Right ventricle myocardium inferior (tissue), 1 donor: Measurements from ENCODE around the gene LMAN1L. TPM values are rescaled to one million over a fixed set of nuclear protein-coding genes. Genes with fewer than 3 reads are reported as not detected.

Source experiments
- ATAC-seq: fragments of 200-7000 bp; cut with Tn5 transposase; one replicate; pipeline ENCODE4 v1.9.1; 2020; ENCODE audit warnings: mild to moderate bottlenecking, moderate library complexity
- DNase-seq: peaks from one replicate; pipeline ENCODE4 v3.0.0; 2021; ENCODE audit errors: missing footprints
- intact Hi-C: fragments of 100-400 bp; cut with DNase I; formaldehyde crosslinking; loops from one replicate; pipeline ENCODE4 v1.11.0; 2022
- long read RNA-seq: library from polyadenylated mRNA; unstranded; transcript quantifications from one replicate; pipeline ENCODE4 v2.0.0, GENCODE V29; 2021
- total RNA-seq: library from RNA; stranded (reverse); fragmentation: NEBNext Ultra II Directional; extraction: Animal tissue kit (Norgen Biotek cat#: 25700); gene quantifications from one replicate; pipeline ENCODE4 v1.2.1, GENCODE V29; 2021
- donor health status: DM: no; HTN: yes; CAD: no; lungs with severe emphysema.

The LMAN1L gene
- total RNA-seq, result 21.9 TPM
- long read RNA-seq, partial matches to known transcripts, result 0 of 3 reads
- long read RNA-seq, other reads (novel, unspliced or antisense), result 3 of 3 reads

DNA sequence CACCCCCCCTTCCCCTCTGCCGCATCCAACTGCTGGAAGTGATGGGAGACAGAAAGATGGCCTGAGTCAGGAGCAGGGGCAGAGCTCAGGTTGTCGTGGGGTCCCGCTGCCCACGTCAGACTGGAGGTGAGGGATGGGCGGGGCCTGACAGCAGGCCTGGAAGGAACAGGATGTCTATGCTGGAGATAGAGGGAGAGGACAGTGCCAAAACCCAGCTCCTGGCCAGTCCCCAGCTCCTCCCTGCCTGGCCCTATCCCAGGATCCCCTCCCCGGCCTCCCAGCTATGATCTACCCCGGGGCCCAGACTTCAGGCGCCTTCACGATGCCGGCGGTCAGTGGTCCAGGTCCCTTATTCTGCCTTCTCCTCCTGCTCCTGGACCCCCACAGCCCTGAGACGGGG, at the start of gene LMAN1L:
Gene LMAN1L, plus strand, starts transcription at position 303 of the 400 bp plus-strand sequence. Its CDS starts 20 bp downstream, at position 323.
- intact Hi-C loops, result no loop called here
- no peak for DNase-seq
- peak; percentile 53 for ATAC-seq

DNA sequence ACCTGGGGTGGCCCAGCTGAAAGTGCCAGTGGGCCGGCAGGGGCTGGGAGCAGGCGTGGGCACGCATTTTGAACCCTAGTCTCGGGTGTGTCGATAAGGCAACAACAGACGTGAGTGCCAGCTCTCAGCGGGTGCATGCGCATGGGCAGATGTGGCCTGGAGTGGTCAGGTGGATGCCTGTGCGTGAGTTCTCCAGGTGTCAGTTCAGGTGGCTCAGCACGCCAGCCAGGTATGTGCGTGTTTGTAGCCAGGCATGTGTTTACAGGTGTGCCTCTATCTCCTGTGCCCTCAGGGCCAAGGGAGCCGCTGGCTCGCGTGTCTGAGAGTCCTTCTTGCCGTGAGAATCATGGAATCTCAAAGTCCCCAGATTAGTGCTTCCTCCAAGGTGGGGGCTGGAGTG, 49.2 kb upstream of the LMAN1L start:
- intact Hi-C loops, result loop anchor here (10.0 kb wide), 1 partner anchor 69 kb away; the partner anchor contains the start of gene EDC3
- ATAC-seq (no peak), DNase-seq (no peak)

DNA sequence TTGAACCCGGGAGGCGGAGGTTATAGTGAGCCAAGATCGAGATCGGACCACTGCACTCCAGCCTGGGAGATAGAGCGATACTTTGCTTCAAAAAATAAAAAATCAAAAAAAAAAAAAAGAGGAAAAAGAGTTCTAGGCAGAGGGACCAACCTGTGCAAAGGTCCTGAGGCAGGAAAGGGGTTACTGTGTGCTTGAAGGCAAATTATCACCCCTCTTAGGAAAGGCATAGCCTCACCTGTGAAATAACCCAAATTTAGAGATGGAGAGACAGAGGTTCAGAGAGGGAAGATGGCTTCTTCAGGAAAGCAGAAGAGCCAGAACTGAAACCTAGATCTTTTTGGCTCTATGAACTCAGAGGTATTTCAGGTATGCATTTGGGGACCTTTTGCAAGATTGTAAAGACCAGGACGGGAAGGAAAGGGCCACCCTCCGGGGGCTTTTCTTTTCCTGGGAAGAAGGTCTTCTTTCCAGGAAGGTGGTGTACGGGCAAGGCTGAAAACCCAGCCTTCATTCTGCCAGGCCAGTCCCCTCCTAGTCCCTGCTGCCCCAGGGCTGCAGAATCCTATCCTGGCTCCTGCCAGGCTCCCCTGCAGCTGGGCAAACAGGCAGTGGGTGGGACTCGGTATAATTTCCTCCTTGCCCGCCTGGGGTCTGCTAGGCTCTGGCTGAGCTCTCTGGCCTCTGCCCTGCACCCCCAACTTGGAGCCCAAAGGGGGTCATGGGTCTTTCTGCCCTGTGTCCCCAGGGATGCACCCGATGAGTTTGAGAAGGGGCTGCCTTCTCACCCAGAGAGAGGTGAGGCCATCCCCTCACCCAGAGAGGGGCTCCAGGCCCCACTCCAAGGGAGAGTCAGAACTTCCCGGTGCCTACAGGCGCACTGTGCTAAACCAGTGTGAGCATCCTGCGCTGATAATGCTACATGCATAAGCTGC, 45.2 kb upstream of the LMAN1L start:
- ATAC-seq, result no peak
- intact Hi-C loops, result loop anchor here (2.0 to 10.0 kb wide), 2 partner anchors 73 to 395 kb away; partner anchors contain the start of gene EDC3
- no peak for DNase-seq

DNA sequence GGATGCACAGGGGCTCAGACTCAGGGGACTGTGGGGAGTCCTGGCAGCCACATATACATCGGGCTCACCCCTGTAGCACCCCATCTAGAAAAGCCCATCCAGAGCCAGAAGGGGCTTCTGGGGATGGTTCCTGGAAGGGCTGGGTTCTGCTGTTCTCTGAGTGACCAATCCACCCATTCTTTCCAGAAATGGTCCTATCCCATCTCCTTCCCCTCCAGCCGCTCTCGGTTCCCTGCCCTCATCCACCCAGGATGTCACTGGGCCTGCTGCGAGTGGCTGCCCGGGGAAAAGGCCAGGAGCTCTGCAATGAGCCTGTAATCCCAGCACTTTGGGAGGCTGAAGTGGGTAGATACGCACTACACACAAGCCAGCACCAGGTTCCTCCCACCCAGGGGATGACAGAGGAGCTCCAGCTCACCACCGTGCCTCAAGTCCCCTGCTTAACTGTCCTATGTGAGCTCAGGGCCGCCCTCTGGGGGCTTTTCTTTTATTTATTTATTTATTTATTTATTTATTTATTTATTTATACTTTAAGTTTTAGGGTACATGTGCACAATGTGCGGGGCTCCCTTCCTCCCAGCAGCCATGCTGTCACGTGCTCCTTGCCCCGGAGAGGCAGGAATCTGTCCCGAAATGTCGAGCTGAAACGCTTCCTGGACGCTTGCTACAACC, 44.4 kb upstream of the LMAN1L start:
- intact Hi-C loops, result loop anchor here (2.0 to 10.0 kb wide), 2 partner anchors 73 to 395 kb away; partner anchors contain the start of gene EDC3
- ATAC-seq, result no peak
- no peak for DNase-seq

DNA sequence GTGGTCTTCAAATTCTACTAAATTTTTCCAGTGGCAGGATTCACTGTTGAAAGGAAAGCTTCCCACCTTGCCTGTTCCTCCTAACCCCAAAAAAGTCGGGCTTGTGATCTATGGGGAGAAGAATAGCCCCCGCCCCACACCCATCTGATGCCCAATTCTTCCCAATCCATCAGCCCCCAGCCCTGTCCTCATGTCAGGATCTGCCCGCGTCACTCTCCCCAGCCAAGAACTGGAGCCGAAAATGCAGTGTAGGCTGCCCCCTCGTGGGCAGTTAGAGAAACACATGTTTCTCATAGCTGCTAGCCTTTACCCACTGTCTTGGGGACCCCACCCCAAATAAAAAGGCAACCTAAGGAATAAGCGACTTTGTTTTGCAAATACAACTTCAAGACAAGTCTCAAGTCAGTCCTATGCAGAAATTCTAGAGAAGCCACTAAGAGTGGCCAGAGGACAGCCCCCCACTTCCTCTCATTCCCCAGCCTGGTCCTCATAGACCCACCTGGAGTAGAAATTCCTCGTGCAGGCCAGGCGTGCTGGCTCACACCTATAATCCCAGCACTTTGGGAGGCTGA, 43.8 kb upstream of the LMAN1L start:
- intact Hi-C loops, result loop anchor here (1.0 to 10.0 kb wide), 3 partner anchors 74 to 396 kb away; partner anchors contain the start of gene EDC3
- peak; percentile 82 for DNase-seq
- ATAC-seq, result peak; percentile 57

- no peak for DNase-seq
- ATAC-seq, result no peak
- intact Hi-C loops, result loop anchor here (1.0 to 10.0 kb wide), 5 partner anchors 29 to 397 kb away; partner anchors contain the start of gene EDC3
Measured at GRCh38 chr15:74769463-74770025, 43.1 kb upstream of the LMAN1L start.

DNA sequence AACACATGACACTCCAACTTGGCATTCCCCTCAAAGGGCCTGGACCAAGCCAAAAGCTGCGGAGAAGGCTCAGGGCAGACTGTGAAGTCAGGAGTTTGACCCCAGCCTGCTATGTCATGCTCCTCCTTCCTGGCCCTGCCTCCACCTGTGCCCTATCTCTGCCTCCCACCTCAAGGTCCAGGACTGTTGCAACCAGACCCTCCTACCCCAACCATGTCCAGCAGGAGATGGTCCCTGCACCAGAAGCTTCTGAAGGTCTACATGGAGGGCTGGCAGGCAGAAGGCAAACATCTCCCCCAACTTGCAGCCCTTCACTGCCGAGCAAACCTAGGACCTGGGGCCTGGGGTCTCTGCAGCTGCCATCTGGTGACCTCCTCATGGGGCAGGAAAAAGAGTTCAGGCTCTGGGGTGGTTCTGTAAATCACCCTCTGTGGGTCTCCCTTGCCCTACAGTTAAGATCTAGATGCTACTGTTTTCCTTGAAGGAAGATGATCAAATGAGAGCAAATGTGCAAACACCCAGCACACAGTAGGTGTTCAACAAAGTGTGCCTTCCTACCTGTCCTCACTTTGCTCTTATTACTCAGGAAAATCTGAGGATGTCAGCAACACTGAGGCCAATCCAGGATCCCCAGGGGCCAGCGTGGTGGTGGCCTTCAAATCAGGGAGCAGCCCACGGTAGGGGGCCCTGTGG, 42.3 kb upstream of the LMAN1L start:
- intact Hi-C loops, result loop anchor here (2.0 kb wide), 2 partner anchors 28 to 64 kb away; no protein-coding TSS in a partner anchor

GRCh38 chr15:74773329-74773728, 39.3 kb upstream of the LMAN1L start:
- ATAC-seq, result no peak
- intact Hi-C loops, result no loop called here
- DNase-seq, result no peak

More for the DNA sequence above, 42.3 kb upstream of the LMAN1L start:
- DNase-seq (no peak), ATAC-seq (no peak)

- DNase-seq, result no peak
- intact Hi-C loops, result no loop called here
- ATAC-seq, result no peak
Measured at GRCh38 chr15:74773731-74774252, 38.8 kb upstream of the LMAN1L start.

- intact Hi-C loops, result no loop called here
- ATAC-seq (no peak), DNase-seq (no peak)
Measured at GRCh38 chr15:74775132-74775562, 37.5 kb upstream of the LMAN1L start.

GRCh38 chr15:74775894-74776293, 36.7 kb upstream of the LMAN1L start:
- intact Hi-C loops, result no loop called here
- DNase-seq (no peak), ATAC-seq (no peak)

GRCh38 chr15:74776821-74777768, 35.5 kb upstream of the LMAN1L start:
- intact Hi-C loops, result no loop called here
- no peak for ATAC-seq

DNA sequence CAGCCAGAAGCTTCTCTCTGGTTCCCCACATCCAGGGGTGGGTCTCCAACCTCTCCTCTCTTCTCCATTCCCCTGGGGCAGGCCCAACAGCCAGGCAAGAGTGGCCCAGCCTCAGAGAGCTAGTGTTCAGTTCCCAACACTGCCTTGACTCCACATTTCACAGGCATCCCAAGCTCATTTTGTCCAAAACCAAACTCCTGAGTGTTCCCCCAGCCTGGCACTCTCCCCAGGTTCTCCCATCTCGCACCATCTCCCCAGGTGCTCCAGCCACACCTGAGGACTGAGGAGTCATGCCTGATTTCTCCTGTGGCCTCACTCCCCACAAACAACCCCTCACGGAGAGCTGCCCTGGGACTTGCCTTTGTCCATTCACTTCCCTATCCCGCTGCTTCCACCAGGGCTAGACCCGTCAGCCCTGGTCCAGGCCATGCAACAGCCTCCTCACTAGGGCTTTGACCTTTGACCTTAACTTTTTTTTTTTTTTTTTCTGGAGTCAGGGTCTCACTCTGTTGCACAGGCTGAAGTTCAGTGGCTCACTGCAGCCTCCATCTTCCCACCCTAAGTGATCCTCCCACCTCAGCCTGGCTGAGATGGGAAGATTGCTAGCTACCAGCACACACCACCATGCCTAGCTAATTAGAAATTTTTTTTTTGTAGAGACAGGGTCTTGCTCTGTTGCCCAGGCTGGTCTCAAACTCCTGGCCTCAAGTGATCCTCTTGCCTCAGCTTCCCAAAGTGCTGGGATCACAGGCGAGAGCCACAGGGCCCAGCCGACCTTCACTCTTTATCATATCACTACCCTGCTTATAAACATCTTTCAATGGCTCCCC, 34.7 kb upstream of the LMAN1L start:
- intact Hi-C loops, result no loop called here
- DNase-seq (peak; percentile 72), ATAC-seq (no peak)

More at GRCh38 chr15:74776821-74777768, 35.5 kb upstream of the LMAN1L start:
- peak; percentile 66 for DNase-seq

GRCh38 chr15:74778599-74778970, 34.0 kb upstream of the LMAN1L start:
- ATAC-seq, result no peak
- intact Hi-C loops, result no loop called here
- no peak for DNase-seq

DNA sequence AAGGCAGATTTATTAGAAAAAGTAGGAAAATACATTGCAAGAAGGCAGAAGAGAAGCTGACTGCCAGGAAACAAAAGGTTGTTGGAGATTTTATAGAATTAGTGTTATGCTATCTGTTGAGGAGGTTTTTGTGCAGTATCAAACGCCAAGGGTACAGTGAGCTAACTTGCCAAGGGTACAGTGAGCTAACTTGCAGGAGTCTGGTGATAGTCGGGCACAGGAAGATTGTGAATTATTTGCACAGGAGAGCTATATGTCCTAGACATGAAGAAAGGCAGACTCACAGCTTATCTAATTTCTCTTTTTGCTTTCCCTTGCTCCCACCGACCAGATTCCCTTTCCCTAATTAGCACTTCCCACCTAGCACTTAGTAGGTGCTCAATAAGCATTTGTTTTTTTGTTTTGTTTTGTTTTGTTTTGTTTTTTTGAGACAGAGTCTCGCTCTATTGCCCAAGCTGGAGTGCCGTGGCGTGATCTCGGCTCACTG, 33.4 kb upstream of the LMAN1L start:
- no peak for ATAC-seq
- intact Hi-C loops, result no loop called here
- no peak for DNase-seq
